IMR-90 (cell line): ENCODE measurements around the gene TCF12. TPM values are rescaled to one million over a fixed set of nuclear protein-coding genes. Genes with fewer than 3 reads are reported as not detected.

Source experiments
- ATAC-seq: fragments of 200-7000 bp; cut with Tn5 transposase; 2 replicates; pipeline ENCODE4 v1.9.1; 2020; ENCODE audit warnings: low read depth, mild to moderate bottlenecking, moderate library complexity
- BruUV-seq: library from RNA; stranded (reverse); fragments of 400-500 nt; replicated peaks from 2 replicates; lab custom pipeline; 2021; lab: Mats Ljungman, UMichigan
- CTCF ChIA-PET: fragments of 300-600 bp; formaldehyde crosslinking; extraction: SDS; loops from one replicate; lab custom pipeline; 2021; ENCODE audit warnings: antibody characterized with exemption; lab: Yijun Ruan, JAX
- POLR2A ChIA-PET: fragments of 300-600 bp; sonication (Branson Sonifier 250); formaldehyde crosslinking; loops from one replicate; lab custom pipeline; 2022; ENCODE audit warnings: antibody characterized with exemption; ENCODE audit not compliant: unreplicated experiment; lab: Charles Lee
- DNase-seq: peaks from one replicate; pipeline ENCODE4 v3.0.0; 2013
- H2AFZ ChIP-seq: replicated peaks from 2 replicates; pipeline ENCODE3; 2013; ENCODE audit warnings: low read length, mild to moderate bottlenecking; ENCODE audit not compliant: poor library complexity
- H2AK5ac ChIP-seq: 2 replicates; pipeline ENCODE4 v1.6.1; 2013; ENCODE audit warnings: low read depth, low read length, inconsistent platforms
- H2AK9ac ChIP-seq: replicated peaks from 2 replicates; pipeline ENCODE3; 2013; ENCODE audit warnings: mild to moderate bottlenecking, low read depth, low read length, moderate library complexity; ENCODE audit not compliant: poor library complexity
- H2BK120ac ChIP-seq: 2 replicates; pipeline ENCODE4 v1.6.1; 2013; ENCODE audit warnings: low read depth, low read length, inconsistent platforms
- H2BK15ac ChIP-seq: 3 replicates; pipeline ENCODE4 v1.6.1; 2013; ENCODE audit warnings: low read depth, low read length, inconsistent platforms
- H2BK20ac ChIP-seq: 2 replicates; pipeline ENCODE4 v1.6.1; 2013; ENCODE audit warnings: low read depth, mild to moderate bottlenecking, inconsistent platforms, low read length, moderate library complexity
- H2BK5ac ChIP-seq: 2 replicates; pipeline ENCODE4 v1.6.1; 2013; ENCODE audit warnings: mild to moderate bottlenecking, low read depth, low read length, inconsistent platforms; ENCODE audit not compliant: poor library complexity, severe bottlenecking
- H3K14ac ChIP-seq: replicated peaks from 2 replicates; pipeline ENCODE4 v1.6.1; 2013; ENCODE audit warnings: low read depth, low read length, inconsistent platforms
- H3K18ac ChIP-seq: 2 replicates; pipeline ENCODE4 v1.6.1; 2013; ENCODE audit warnings: low read depth, low read length, control low read depth
- H3K23ac ChIP-seq: 2 replicates; pipeline ENCODE4 v1.6.1; 2013; ENCODE audit warnings: low read depth, low read length, inconsistent platforms
- H3K27ac ChIP-seq: 2 replicates; pipeline ENCODE4 v1.5.1; 2013; ENCODE audit warnings: mild to moderate bottlenecking, control low read depth, low read length; ENCODE audit not compliant: insufficient read depth
- H3K27me3 ChIP-seq: 2 replicates; pipeline ENCODE4 v1.6.1; 2013; ENCODE audit warnings: low read length; ENCODE audit not compliant: control insufficient read depth, insufficient read depth
- H3K36me3 ChIP-seq: 2 replicates; pipeline ENCODE4 v1.6.1; 2013; ENCODE audit warnings: low read length, mixed read lengths; ENCODE audit not compliant: control insufficient read depth, insufficient read depth
- H3K4ac ChIP-seq: 2 replicates; pipeline ENCODE4 v1.6.1; 2013; ENCODE audit warnings: low read depth, low read length, inconsistent platforms
- H3K4me1 ChIP-seq: 2 replicates; pipeline ENCODE4 v1.6.1; 2013; ENCODE audit warnings: low read length, mixed read lengths; ENCODE audit not compliant: control insufficient read depth, insufficient read depth
- H3K4me2 ChIP-seq: 2 replicates; pipeline ENCODE4 v1.6.1; 2013; ENCODE audit warnings: low read depth, mild to moderate bottlenecking, control low read depth, low read length, moderate library complexity
- H3K4me3 ChIP-seq: 2 replicates; pipeline ENCODE4 v1.5.1; 2013; ENCODE audit warnings: low read depth, mild to moderate bottlenecking, control low read depth, low read length, moderate library complexity; ENCODE audit not compliant: insufficient read depth
- H3K56ac ChIP-seq: 2 replicates; pipeline ENCODE4 v1.6.1; 2013; ENCODE audit warnings: low read length, inconsistent platforms; ENCODE audit not compliant: insufficient read depth; ENCODE audit errors: extremely low read depth
- H3K79me1 ChIP-seq, 2 experiments: 2 replicates each; pipeline ENCODE4 v1.6.1; 2013; ENCODE audit warnings: low read length in 2 of 2, inconsistent platforms in 1 of 2, low read depth in 1 of 2
- H3K9ac ChIP-seq: 2 replicates; pipeline ENCODE4 v1.6.1; 2013; ENCODE audit warnings: low read depth, low read length, control low read depth
- H3K9me1 ChIP-seq: 2 replicates; pipeline ENCODE4 v1.6.1; 2013; ENCODE audit warnings: low read length, inconsistent platforms; ENCODE audit not compliant: insufficient read depth
- H3K9me3 ChIP-seq: 2 replicates; pipeline ENCODE4 v1.6.1; 2013; ENCODE audit warnings: low read length; ENCODE audit not compliant: control insufficient read depth, insufficient read depth
- H4K20me1 ChIP-seq: 2 replicates; pipeline ENCODE4 v1.6.1; 2013; ENCODE audit warnings: low read length, inconsistent platforms; ENCODE audit not compliant: insufficient read depth
- H4K5ac ChIP-seq: 2 replicates; pipeline ENCODE4 v1.6.1; 2013; ENCODE audit warnings: mild to moderate bottlenecking, low read depth, low read length, control low read depth
- H4K8ac ChIP-seq, 2 experiments: 2 replicates each; pipeline ENCODE4 v1.6.1; 2013; ENCODE audit warnings: low read depth in 2 of 2, low read length in 2 of 2, control low read depth in 1 of 2, inconsistent platforms in 1 of 2
- H4K91ac ChIP-seq: 2 replicates; pipeline ENCODE4 v1.6.1; 2013; ENCODE audit warnings: low read depth, low read length, inconsistent platforms; ENCODE audit not compliant: insufficient read depth
- BHLHE40 ChIP-seq: fragments of 150-350 bp; IDR thresholded peaks from 2 replicates; pipeline ENCODE4 v1.6.1; 2016; ENCODE audit warnings: mild to moderate bottlenecking, low read depth, low read length
- CEBPB ChIP-seq: IDR thresholded peaks from 2 replicates; pipeline ENCODE4 v1.6.1; 2012; ENCODE audit warnings: low read depth, low read length, improper control_type of control experiment
- CHD1 ChIP-seq: IDR thresholded peaks from 2 replicates; pipeline ENCODE4 v1.6.1; 2012; ENCODE audit warnings: low read depth, low read length, improper control_type of control experiment
- FOS ChIP-seq: fragments of 150-350 bp; IDR thresholded peaks from 2 replicates; pipeline ENCODE4 v1.6.1; 2016; ENCODE audit warnings: low read depth, low read length
- MAFK ChIP-seq: IDR thresholded peaks from 2 replicates; pipeline ENCODE4 v1.6.1; 2012; ENCODE audit warnings: low read depth, low read length, improper control_type of control experiment
- MAZ ChIP-seq: IDR thresholded peaks from 2 replicates; pipeline ENCODE4 v1.6.1; 2012; ENCODE audit warnings: low read depth, mild to moderate bottlenecking, low read length, improper control_type of control experiment, moderate library complexity, borderline replicate concordance
- MXI1 ChIP-seq: IDR thresholded peaks from 2 replicates; pipeline ENCODE4 v1.6.1; 2012; ENCODE audit warnings: low read depth, mild to moderate bottlenecking, low read length, moderate library complexity, borderline replicate concordance
- NFE2L2 ChIP-seq: fragments of 150-350 bp; IDR thresholded peaks from 2 replicates; pipeline ENCODE4 v1.6.1; 2016; ENCODE audit warnings: low read depth, mild to moderate bottlenecking, low read length
- POLR2A ChIP-seq: IDR thresholded peaks from 2 replicates; pipeline ENCODE4 v1.6.1; 2012; ENCODE audit warnings: mild to moderate bottlenecking, low read depth, low read length
- RAD21 ChIP-seq: IDR thresholded peaks from 2 replicates; pipeline ENCODE4 v1.6.1; 2012; ENCODE audit warnings: low read length, improper control_type of control experiment
- RCOR1 ChIP-seq: IDR thresholded peaks from 2 replicates; pipeline ENCODE4 v1.6.1; 2012; ENCODE audit warnings: mild to moderate bottlenecking, low read length, improper control_type of control experiment; ENCODE audit not compliant: insufficient replicate concordance
- RFX5 ChIP-seq: IDR thresholded peaks from 2 replicates; pipeline ENCODE4 v1.8.0; 2012; ENCODE audit warnings: low read depth, mild to moderate bottlenecking, low read length, moderate library complexity
- SMC3 ChIP-seq: fragments of 150-350 bp; IDR thresholded peaks from 2 replicates; pipeline ENCODE4 v1.6.1; 2016; ENCODE audit warnings: low read depth, mild to moderate bottlenecking, antibody characterized with exemption, low read length, moderate library complexity
- WGBS, 2 experiments: methylation state at CpG; one replicate each; pipeline versions ENCODE4 v1.1.5 to v1.1.7; 2013; ENCODE audit warnings: missing lambda C conversion rate in 2 of 2; ENCODE audit not compliant: insufficient read length in 1 of 2; ENCODE audit errors: extremely low coverage in 2 of 2; 5-methylcytosine and 5-hydroxymethylcytosine counted together
- dilution Hi-C: fragments of 300-500 bp; cut with HindIII; formaldehyde crosslinking; loops from one replicate; pipeline ENCODE4 v1.14.3; 2018; ENCODE audit warnings: low sequenced_read_pairs; ENCODE audit not compliant: unreplicated experiment
- in situ Hi-C: fragments of 300-500 bp; cut with MboI; formaldehyde crosslinking; loops from 3 replicates; pipeline ENCODE4 v1.14.3; 2019; ENCODE audit warnings: low sequenced_read_pairs, inconsistent platforms, mixed read lengths
- intact Hi-C: fragments of 100-400 bp; cut with micrococcal nuclease; formaldehyde crosslinking; loops from 2 replicates; pipeline ENCODE4 v1.10.0; 2022
- polyA plus RNA-seq, 3 experiments: library from polyadenylated mRNA; depleted of rRNA; stranded (reverse); fragments of >200 nt; gene quantifications; 2 replicates each; pipeline ENCODE4 v1.2.3, GENCODE V29; 2012; ENCODE audit warnings: low replicate concordance in 1 of 3
- total RNA-seq: library from RNA; depleted of rRNA; stranded (reverse); fragments of >200 nt; gene quantifications from 2 replicates; pipeline ENCODE4 v1.2.3, GENCODE V29; 2012
- TF ChIP-seq, protein P1 (sequence below): conservative IDR thresholded peaks from 2 replicates; pipeline ENCODE4 v1.5.1; 2012; ENCODE audit warnings: mild to moderate bottlenecking, low read depth, low read length, improper control_type of control experiment
- TF ChIP-seq, protein P2 (sequence below): fragments of 150-350 bp; IDR thresholded peaks from 2 replicates; pipeline ENCODE4 v1.6.1; 2016; ENCODE audit warnings: low read depth, mild to moderate bottlenecking, low read length, moderate library complexity, borderline replicate concordance
- TF ChIP-seq, protein P3 (sequence below): fragments of 150-350 bp; IDR thresholded peaks from 2 replicates; pipeline ENCODE4 v1.6.1; 2017; ENCODE audit warnings: mild to moderate bottlenecking, antibody characterized with exemption, low read length, low read depth

TCF12 gene
- total and polyA plus RNA-seq, 2 of the 4 experiments (the other 2 are of a cell fraction), result 79.4 to 160 TPM

DNA sequence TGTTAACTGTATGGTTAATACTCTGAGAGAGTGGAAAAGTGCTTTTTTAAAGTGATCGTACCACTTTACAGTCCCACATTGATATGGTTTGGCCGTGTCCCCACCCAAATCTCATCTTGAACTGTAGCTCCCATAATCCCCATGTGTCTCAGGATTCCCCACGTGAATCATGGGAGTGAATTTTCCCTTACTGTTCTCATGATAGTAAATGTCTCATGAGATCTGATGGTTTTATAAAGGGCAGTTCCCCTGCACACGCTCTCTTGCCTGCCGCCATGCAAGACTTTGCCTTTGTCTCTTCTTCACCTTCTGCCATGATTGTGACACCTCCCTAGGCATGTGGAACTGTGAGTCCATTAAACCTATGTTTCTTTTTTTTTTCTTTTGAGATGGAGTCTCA lies 109.2 kb downstream of the TCF12 start:
- Histone ChIP-seq H3K14ac (no peak overlapping the region), H2BK120ac (no peak overlapping the region), H3K9me3 (no peaks in the 10 kb centered on the region), H3K4me3 (no peak overlapping the region), H3K79me1 (peaks cover 29 to 82% of the 10 kb centered on the region in 2 experiments), H2AK9ac (no peak overlapping the region), H2AK5ac (no peak overlapping the region), H4K8ac (no peak overlapping the region), H3K56ac (no peak overlapping the region), H3K27ac (no peak overlapping the region), H2BK15ac (no peak overlapping the region), H3K36me3 (no peaks in the 10 kb centered on the region), H4K91ac (no peak overlapping the region), H3K9me1 (peaks cover 4% of the 10 kb centered on the region), H4K5ac (no peak overlapping the region), H3K18ac (no peak overlapping the region), H3K9ac (no peak overlapping the region), H2BK20ac (no peak overlapping the region), H2BK5ac (no peak overlapping the region), H3K4me1 (peaks cover 10% of the 10 kb centered on the region), H3K23ac (no peak overlapping the region), H4K20me1 (peaks cover 62% of the 10 kb centered on the region), H3K4me2 (no peak overlapping the region), H2AFZ (no peak overlapping the region), H3K4ac (no peak overlapping the region), H3K27me3 (no peaks in the 10 kb centered on the region)
- CTCF ChIA-PET, result no interaction called here
- in situ Hi-C loops, result no loop called here
- WGBS, 2 experiments, result no CpG with 5 or more reads among the region's 5 CpGs
- BruUV-seq, result no TSS peak
- no peak for ATAC-seq
- no peak for DNase-seq
- POLR2A ChIA-PET, result no interaction called here
- dilution Hi-C loops, result no loop called here
- intact Hi-C loops, result no loop called here
- TF ChIP-seq POLR2A (no peak), RCOR1 (no peak), MXI1 (no peak), RFX5 (no peak), RAD21 (no peak), CHD1 (no peak), SMC3 (no peak), NFE2L2 (no peak), FOS (no peak), MAFK (no peak), CEBPB (no peak), MAZ (no peak), BHLHE40 (no peak)
- TF ChIP-seq, protein P1, sequence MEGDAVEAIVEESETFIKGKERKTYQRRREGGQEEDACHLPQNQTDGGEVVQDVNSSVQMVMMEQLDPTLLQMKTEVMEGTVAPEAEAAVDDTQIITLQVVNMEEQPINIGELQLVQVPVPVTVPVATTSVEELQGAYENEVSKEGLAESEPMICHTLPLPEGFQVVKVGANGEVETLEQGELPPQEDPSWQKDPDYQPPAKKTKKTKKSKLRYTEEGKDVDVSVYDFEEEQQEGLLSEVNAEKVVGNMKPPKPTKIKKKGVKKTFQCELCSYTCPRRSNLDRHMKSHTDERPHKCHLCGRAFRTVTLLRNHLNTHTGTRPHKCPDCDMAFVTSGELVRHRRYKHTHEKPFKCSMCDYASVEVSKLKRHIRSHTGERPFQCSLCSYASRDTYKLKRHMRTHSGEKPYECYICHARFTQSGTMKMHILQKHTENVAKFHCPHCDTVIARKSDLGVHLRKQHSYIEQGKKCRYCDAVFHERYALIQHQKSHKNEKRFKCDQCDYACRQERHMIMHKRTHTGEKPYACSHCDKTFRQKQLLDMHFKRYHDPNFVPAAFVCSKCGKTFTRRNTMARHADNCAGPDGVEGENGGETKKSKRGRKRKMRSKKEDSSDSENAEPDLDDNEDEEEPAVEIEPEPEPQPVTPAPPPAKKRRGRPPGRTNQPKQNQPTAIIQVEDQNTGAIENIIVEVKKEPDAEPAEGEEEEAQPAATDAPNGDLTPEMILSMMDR, result no peak
- TF ChIP-seq, protein P2, sequence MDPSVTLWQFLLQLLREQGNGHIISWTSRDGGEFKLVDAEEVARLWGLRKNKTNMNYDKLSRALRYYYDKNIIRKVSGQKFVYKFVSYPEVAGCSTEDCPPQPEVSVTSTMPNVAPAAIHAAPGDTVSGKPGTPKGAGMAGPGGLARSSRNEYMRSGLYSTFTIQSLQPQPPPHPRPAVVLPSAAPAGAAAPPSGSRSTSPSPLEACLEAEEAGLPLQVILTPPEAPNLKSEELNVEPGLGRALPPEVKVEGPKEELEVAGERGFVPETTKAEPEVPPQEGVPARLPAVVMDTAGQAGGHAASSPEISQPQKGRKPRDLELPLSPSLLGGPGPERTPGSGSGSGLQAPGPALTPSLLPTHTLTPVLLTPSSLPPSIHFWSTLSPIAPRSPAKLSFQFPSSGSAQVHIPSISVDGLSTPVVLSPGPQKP, result no peak
- TF ChIP-seq, protein P3, sequence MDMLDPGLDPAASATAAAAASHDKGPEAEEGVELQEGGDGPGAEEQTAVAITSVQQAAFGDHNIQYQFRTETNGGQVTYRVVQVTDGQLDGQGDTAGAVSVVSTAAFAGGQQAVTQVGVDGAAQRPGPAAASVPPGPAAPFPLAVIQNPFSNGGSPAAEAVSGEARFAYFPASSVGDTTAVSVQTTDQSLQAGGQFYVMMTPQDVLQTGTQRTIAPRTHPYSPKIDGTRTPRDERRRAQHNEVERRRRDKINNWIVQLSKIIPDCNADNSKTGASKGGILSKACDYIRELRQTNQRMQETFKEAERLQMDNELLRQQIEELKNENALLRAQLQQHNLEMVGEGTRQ, result no peak
